Measurements from ENCODE around the gene SLC44A1.

The SLC44A1 gene

GRCh38 chr9:105305856-105306255 lies 61.4 kb downstream of the SLC44A1 start:
- no peak for DNase-seq (ENCODE audit: low read depth)

- no peak for DNase-seq (ENCODE audit: low read depth)
Observed at GRCh38 chr9:105306351-105307140, 62.1 kb downstream of the SLC44A1 start.

GRCh38 chr9:105307591-105308130 lies 63.2 kb downstream of the SLC44A1 start:
- DNase-seq (ENCODE audit: low read depth) = no peak

GRCh38 chr9:105308461-105309341 lies 64.2 kb downstream of the SLC44A1 start:
- no peak for DNase-seq (ENCODE audit: low read depth)

GRCh38 chr9:105309531-105309931 lies 65.1 kb downstream of the SLC44A1 start:
- DNase-seq (ENCODE audit: low read depth) = no peak

- DNase-seq (ENCODE audit: low read depth) = no peak
Observed at GRCh38 chr9:105311306-105311705, 66.9 kb downstream of the SLC44A1 start.

- no peak for DNase-seq (ENCODE audit: low read depth)
Observed at GRCh38 chr9:105313238-105313637, 68.8 kb downstream of the SLC44A1 start.

- DNase-seq (ENCODE audit: low read depth) = no peak
Observed at GRCh38 chr9:105316703-105317102, 72.3 kb downstream of the SLC44A1 start.

- DNase-seq (ENCODE audit: low read depth) = no peak
Observed at GRCh38 chr9:105318729-105319191, 74.3 kb downstream of the SLC44A1 start.

GRCh38 chr9:105319202-105319813 lies 74.9 kb downstream of the SLC44A1 start:
- DNase-seq (ENCODE audit: low read depth) = no peak

GRCh38 chr9:105320568-105320967 lies 76.1 kb downstream of the SLC44A1 start:
- DNase-seq (ENCODE audit: low read depth) = no peak

- no peak for DNase-seq (ENCODE audit: low read depth)
Observed at GRCh38 chr9:105328296-105328695, 83.8 kb downstream of the SLC44A1 start.

GRCh38 chr9:105328872-105329718 lies 84.6 kb downstream of the SLC44A1 start:
- DNase-seq (ENCODE audit: low read depth) = no peak

GRCh38 chr9:105329719-105330062 lies 85.2 kb downstream of the SLC44A1 start:
- no peak for DNase-seq (ENCODE audit: low read depth)

- no peak for DNase-seq (ENCODE audit: low read depth)
Observed at GRCh38 chr9:105330201-105330600, 85.8 kb downstream of the SLC44A1 start.

- no peak for DNase-seq (ENCODE audit: low read depth)
Observed at GRCh38 chr9:105330755-105331154, 86.3 kb downstream of the SLC44A1 start.

- no peak for DNase-seq (ENCODE audit: low read depth)
Observed at GRCh38 chr9:105331160-105331559, 86.7 kb downstream of the SLC44A1 start.

GRCh38 chr9:105331755-105332154 lies 87.3 kb downstream of the SLC44A1 start:
- DNase-seq (ENCODE audit: low read depth) = no peak

GRCh38 chr9:105332471-105332870 lies 88.0 kb downstream of the SLC44A1 start:
- no peak for DNase-seq (ENCODE audit: low read depth)

- no peak for DNase-seq (ENCODE audit: low read depth)
Observed at GRCh38 chr9:105333076-105333475, 88.6 kb downstream of the SLC44A1 start.

GRCh38 chr9:105333811-105334210 lies 89.4 kb downstream of the SLC44A1 start:
- DNase-seq (ENCODE audit: low read depth) = no peak
